Left ventricle myocardium superior (tissue), 1 donor: Measurements from ENCODE around the gene MDH1. TPM values are rescaled to one million over a fixed set of nuclear protein-coding genes. Genes with fewer than 3 reads are reported as not detected.

ENCODE experiments used
- total RNA-seq: library from RNA; stranded (reverse); fragmentation: NEBNext Ultra II Directional; extraction: Animal tissue kit (Norgen Biotek cat#: 25700); gene quantifications from one replicate; pipeline ENCODE4 v1.2.1, GENCODE V29; 2021
- donor health status: DM: no; HTN: yes; CAD: no; lungs with severe emphysema.

Gene MDH1
- total RNA-seq, 1 donor from 2014 or later = 1,473 TPM

Other genes with a start within 250 kb of the MDH1 start
- gene WDPCP, start 486 bp upstream of the MDH1 start, total RNA-seq = 16.0 TPM